Measurements from ENCODE around the gene UNK. TPM values are rescaled to one million over a fixed set of nuclear protein-coding genes. Genes with fewer than 3 reads are reported as not detected.
"Not testable (repeated sequence)": the region's sequence is repeated elsewhere in the genome, so short reads cannot be mapped to it uniquely, and the experiment has no call there.

UNK gene
- total RNA-seq, 1 experiment from 2014 or later = 35.4 TPM

DNA sequence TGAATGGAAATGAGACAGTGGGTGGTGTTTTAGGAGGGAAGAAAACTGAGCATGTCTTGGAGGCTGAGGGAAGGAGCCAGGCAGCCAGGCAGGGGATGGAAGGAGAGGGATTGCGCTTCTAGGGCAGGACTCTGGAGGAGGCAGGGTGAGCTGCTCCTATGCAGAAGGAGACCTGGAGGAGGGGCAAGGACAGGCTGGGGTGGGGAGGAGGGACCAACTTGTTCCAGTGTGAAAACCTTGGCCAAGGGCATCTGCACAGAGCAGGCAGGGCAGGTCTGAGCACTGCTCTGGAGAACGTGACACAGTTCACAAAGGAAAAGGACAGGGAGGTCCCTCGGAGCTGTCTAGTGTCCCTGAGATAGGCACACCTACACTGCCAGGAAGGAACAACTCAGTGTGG, 25.1 kb upstream of the UNK start:
- Mint-ChIP-seq H3K4me1 (peaks cover 19% of the 10 kb centered on the region), H3K9me3 (no peaks in the 10 kb centered on the region), H3K36me3 (no peaks in the 10 kb centered on the region), H3K27me3 (ENCODE audit: low read depth) (peaks cover 4% of the 10 kb centered on the region), H3K4me3 (no peak overlapping the region), H3K27ac (peak overlapping the region; percentile 33; the same call in 1 of the 2 replicates)
- ChIA-PET CTCF (interaction anchor here (1.0 to 9.0 kb wide), 8 partner anchors 7 to 171 kb away, joined by 3 to 318 read pairs (median 6); partner anchors contain the start of genes ITGB4 and SMIM5), POLR2A (no interaction called here)
- DNase-seq (ENCODE audit: low spot score) (no peak), ATAC-seq (no peak)
- TF ChIP-seq FOXP1 (CRISPR knock-in tag; IDR thresholded peaks at IDR 0.05; ENCODE audit: borderline replicate concordance) (no peak), ZNF416 (CRISPR knock-in tag; IDR thresholded peaks at IDR 0.05) (no peak), ZNF121 (CRISPR knock-in tag; IDR thresholded peaks at IDR 0.05) (no peak), NFATC4 (CRISPR knock-in tag; IDR thresholded peaks at IDR 0.05) (no peak), ZBTB21 (CRISPR knock-in tag; IDR thresholded peaks at IDR 0.05; ENCODE audit: borderline replicate concordance) (no peak), ZNF232 (CRISPR knock-in tag; IDR thresholded peaks at IDR 0.05) (no peak), JUN (CRISPR knock-in tag; IDR thresholded peaks at IDR 0.05) (no peak), SMAD4 (CRISPR knock-in tag; IDR thresholded peaks at IDR 0.05) (no peak)
- TF ChIP-seq, protein P1, sequence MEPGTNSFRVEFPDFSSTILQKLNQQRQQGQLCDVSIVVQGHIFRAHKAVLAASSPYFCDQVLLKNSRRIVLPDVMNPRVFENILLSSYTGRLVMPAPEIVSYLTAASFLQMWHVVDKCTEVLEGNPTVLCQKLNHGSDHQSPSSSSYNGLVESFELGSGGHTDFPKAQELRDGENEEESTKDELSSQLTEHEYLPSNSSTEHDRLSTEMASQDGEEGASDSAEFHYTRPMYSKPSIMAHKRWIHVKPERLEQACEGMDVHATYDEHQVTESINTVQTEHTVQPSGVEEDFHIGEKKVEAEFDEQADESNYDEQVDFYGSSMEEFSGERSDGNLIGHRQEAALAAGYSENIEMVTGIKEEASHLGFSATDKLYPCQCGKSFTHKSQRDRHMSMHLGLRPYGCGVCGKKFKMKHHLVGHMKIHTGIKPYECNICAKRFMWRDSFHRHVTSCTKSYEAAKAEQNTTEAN (CRISPR knock-in tag; IDR thresholded peaks at IDR 0.05) = no peak
- TF ChIP-seq, protein P2, sequence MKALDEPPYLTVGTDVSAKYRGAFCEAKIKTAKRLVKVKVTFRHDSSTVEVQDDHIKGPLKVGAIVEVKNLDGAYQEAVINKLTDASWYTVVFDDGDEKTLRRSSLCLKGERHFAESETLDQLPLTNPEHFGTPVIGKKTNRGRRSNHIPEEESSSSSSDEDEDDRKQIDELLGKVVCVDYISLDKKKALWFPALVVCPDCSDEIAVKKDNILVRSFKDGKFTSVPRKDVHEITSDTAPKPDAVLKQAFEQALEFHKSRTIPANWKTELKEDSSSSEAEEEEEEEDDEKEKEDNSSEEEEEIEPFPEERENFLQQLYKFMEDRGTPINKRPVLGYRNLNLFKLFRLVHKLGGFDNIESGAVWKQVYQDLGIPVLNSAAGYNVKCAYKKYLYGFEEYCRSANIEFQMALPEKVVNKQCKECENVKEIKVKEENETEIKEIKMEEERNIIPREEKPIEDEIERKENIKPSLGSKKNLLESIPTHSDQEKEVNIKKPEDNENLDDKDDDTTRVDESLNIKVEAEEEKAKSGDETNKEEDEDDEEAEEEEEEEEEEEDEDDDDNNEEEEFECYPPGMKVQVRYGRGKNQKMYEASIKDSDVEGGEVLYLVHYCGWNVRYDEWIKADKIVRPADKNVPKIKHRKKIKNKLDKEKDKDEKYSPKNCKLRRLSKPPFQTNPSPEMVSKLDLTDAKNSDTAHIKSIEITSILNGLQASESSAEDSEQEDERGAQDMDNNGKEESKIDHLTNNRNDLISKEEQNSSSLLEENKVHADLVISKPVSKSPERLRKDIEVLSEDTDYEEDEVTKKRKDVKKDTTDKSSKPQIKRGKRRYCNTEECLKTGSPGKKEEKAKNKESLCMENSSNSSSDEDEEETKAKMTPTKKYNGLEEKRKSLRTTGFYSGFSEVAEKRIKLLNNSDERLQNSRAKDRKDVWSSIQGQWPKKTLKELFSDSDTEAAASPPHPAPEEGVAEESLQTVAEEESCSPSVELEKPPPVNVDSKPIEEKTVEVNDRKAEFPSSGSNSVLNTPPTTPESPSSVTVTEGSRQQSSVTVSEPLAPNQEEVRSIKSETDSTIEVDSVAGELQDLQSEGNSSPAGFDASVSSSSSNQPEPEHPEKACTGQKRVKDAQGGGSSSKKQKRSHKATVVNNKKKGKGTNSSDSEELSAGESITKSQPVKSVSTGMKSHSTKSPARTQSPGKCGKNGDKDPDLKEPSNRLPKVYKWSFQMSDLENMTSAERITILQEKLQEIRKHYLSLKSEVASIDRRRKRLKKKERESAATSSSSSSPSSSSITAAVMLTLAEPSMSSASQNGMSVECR (CRISPR knock-in tag; IDR thresholded peaks at IDR 0.05; ENCODE audit: borderline replicate concordance) = no peak
- TF ChIP-seq, protein P3, sequence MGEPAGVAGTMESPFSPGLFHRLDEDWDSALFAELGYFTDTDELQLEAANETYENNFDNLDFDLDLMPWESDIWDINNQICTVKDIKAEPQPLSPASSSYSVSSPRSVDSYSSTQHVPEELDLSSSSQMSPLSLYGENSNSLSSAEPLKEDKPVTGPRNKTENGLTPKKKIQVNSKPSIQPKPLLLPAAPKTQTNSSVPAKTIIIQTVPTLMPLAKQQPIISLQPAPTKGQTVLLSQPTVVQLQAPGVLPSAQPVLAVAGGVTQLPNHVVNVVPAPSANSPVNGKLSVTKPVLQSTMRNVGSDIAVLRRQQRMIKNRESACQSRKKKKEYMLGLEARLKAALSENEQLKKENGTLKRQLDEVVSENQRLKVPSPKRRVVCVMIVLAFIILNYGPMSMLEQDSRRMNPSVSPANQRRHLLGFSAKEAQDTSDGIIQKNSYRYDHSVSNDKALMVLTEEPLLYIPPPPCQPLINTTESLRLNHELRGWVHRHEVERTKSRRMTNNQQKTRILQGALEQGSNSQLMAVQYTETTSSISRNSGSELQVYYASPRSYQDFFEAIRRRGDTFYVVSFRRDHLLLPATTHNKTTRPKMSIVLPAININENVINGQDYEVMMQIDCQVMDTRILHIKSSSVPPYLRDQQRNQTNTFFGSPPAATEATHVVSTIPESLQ (CRISPR knock-in tag; IDR thresholded peaks at IDR 0.05) = no peak
- TF ChIP-seq, protein P4, sequence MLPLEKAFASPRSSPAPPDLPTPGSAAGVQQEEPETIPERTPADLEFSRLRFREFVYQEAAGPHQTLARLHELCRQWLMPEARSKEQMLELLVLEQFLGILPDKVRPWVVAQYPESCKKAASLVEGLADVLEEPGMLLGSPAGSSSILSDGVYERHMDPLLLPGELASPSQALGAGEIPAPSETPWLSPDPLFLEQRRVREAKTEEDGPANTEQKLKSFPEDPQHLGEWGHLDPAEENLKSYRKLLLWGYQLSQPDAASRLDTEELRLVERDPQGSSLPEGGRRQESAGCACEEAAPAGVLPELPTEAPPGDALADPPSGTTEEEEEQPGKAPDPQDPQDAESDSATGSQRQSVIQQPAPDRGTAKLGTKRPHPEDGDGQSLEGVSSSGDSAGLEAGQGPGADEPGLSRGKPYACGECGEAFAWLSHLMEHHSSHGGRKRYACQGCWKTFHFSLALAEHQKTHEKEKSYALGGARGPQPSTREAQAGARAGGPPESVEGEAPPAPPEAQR (CRISPR knock-in tag; IDR thresholded peaks at IDR 0.05) = no peak
- TF ChIP-seq, protein P5, sequence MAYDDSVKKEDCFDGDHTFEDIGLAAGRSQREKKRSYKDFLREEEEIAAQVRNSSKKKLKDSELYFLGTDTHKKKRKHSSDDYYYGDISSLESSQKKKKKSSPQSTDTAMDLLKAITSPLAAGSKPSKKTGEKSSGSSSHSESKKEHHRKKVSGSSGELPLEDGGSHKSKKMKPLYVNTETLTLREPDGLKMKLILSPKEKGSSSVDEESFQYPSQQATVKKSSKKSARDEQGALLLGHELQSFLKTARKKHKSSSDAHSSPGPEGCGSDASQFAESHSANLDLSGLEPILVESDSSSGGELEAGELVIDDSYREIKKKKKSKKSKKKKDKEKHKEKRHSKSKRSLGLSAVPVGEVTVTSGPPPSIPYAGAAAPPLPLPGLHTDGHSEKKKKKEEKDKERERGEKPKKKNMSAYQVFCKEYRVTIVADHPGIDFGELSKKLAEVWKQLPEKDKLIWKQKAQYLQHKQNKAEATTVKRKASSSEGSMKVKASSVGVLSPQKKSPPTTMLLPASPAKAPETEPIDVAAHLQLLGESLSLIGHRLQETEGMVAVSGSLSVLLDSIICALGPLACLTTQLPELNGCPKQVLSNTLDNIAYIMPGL (CRISPR knock-in tag; IDR thresholded peaks at IDR 0.05) = no peak
- TF ChIP-seq, protein P6, sequence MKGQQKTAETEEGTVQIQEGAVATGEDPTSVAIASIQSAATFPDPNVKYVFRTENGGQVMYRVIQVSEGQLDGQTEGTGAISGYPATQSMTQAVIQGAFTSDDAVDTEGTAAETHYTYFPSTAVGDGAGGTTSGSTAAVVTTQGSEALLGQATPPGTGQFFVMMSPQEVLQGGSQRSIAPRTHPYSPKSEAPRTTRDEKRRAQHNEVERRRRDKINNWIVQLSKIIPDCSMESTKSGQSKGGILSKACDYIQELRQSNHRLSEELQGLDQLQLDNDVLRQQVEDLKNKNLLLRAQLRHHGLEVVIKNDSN (CRISPR knock-in tag; IDR thresholded peaks at IDR 0.05) = no peak

DNA sequence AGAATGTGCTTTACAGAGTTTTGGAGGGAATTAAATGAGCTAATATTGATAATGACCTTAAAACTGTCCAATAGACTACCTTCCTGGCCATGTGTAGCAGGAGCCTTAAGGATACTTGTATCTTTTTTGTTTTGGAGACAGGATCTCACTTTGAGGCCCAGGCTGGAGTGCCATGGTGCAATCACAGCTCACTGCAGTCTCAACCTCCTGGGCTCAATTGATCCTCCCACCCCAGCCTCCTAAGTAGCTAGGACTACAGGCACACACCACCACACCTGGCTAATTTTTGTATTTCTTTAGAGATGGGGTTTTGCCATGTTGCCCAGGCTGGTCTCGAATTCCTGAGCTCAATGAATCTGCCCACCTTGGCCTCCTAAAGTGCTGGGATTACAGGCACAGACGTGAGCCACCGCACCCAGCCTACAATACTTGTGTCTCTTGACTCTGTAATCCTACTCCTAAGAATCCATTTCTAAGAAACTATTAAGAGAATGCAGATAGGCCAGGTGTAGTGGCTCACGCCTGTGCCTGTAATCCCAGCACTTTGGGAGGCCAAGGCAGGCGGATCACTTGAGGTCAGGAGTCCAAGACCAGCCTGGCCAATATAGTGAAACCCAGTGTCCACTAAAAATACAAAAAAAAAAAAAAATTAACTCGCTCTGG, 24.5 kb upstream of the UNK start:
- DNase-seq (ENCODE audit: low spot score); H3K27me3 Mint-ChIP-seq (ENCODE audit: low read depth); H3K27ac Mint-ChIP-seq; H3K9me3 Mint-ChIP-seq; POLR2A ChIA-PET; H3K36me3 Mint-ChIP-seq; H3K4me3 Mint-ChIP-seq; ATAC-seq: not testable (repeated sequence)
- CTCF ChIA-PET = interaction anchor here (1.0 to 9.0 kb wide), 6 partner anchors 8 to 159 kb away, joined by 3 to 318 read pairs (median 8); partner anchors contain the start of genes ITGB4 and SMIM5
- peaks cover 14% of the 10 kb centered on the region for H3K4me1 Mint-ChIP-seq

All from WTC11 (cell line).